Inflammatory macrophage (primary cell): ENCODE data around the gene CD300H.
"Not testable (repeated sequence)": the region's sequence is repeated elsewhere in the genome, so short reads cannot be mapped to it uniquely, and the experiment has no call there.

Experiments used
- DNase-seq, 2 donors: peaks; one replicate each; pipeline ENCODE4 v3.0.0-alpha.2; 2020 to 2022

Gene CD300H

GRCh38 chr17:74525465-74525725 is 41.9 kb downstream of the CD300H start:
- no peak for DNase-seq

DNA sequence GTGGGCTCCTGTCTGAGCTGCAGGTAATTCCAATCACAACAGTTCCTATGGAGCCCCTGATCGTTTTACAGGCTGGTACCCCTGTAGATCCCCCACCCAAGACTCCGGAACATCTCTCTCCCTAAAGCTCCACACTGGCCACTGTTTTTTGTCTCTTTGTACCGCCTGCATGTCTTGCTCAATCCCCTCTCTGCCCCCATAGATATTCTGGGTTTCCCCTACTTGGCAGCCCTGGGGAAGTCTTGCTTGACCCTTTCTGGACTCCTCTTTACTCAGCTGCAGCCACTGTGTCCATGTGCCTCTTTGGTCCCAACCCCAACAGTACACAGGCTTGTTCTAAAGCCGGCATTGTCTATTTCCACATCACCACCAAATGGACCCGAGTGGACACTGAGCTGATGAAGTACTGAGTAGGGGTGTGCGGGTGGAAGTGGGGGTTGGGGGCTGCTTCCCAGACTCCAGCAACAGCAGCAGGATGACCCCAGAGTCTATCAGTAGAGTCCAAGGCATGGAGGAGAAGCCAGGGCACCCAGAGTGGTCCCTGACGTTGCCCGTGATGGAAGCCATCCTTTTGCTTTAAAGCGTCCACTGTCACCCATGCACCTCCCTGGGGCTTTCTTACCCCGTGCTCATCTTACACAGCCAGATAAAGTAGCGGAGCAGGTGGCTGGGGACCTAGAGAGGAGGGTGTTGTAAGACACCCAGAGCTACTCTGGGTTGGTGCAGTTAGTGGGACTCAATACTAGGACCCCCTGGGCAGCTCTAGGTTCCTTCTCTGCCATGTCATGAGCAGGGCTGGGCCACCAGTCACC is 42.5 kb downstream of the CD300H start:
- DNase-seq = peak; percentile 56 to 78

- DNase-seq = no peak
These were observed 44.0 kb downstream of the CD300H start for GRCh38 chr17:74523308-74523707.

DNA sequence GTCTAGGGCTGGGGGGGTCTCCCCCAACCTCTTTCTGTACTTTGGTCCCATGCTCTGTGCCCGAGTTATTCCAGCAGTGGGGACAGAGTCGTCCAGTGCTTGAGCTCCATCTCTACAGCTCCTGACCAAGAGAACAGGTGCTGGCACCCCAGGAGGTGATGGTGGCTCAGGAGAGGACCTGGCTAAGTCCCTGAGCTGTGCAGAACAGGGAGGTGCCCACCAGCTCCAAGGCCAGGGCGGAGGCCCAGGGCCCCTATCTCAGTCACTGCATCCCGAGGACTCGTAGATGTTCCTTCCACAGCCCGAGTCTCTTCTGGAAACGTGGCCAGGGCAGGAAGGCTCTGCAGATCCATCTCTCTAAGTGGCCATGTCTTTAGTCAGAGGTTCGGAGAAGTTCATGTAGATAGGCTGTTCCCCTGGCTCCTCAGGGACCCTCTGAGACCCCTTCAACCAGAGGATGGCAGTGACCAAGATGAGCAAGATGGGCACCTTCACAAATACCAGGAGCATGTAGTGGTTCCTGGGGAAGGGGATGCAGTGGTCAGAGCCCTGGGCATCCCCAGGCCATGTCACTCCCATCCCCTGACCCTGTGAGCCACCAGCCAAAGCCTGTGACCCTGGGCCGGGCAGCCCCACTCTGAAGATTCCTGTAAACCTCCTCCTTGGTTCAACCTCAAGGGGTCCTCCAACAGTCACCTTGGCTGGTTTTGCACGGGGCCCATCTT is 44.8 kb downstream of the CD300H start:
- DNase-seq = no peak

GRCh38 chr17:74521701-74522201 is 45.6 kb downstream of the CD300H start:
- peak; percentile 83 to 92 for DNase-seq

- DNase-seq = peak; percentile 96 to 97
These were observed 46.4 kb downstream of the CD300H start for GRCh38 chr17:74520790-74521480.

GRCh38 chr17:74520016-74520434 is 47.3 kb downstream of the CD300H start:
- peak; percentile 78 to 80 for DNase-seq

- DNase-seq = not testable (repeated sequence)
These were observed 48.8 kb downstream of the CD300H start for GRCh38 chr17:74518413-74518981.

DNA sequence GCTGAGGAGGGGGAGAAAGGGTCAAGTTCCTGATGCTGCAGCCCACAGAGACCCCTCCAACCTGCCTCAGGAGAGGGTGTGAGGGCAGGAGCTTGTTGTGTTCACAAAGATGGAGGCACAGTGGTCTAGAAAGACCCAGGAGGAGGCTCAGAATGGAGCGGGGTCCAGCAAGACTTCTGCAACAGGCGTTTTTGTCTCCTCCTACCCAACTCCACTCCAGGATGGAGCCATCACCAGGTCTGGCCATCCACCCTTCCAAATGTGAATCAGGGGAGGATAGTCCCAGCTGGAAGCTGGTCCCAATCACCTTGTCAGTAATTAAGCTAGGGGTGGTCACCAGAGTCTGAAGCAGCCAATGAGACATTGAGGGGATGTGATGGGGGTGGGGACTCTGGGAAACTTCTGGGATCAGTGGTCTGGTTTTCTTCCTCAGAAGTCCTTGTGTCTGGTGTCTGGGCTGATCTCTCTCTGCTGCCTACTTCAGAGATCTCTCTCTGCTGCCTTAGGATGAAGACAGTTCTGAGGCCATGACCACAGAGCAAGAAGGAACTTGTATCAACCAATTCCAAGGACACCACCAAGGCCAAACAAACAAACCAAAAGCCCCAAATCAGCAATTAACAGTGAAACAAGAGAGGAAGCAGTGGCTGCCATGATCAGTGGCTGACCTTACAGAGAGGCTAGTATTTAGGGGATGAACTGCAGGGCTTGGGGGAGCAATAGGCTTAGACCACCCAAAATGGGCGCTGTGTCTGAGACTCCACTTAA is 50.6 kb downstream of the CD300H start:
- peak; percentile 40 to 56 for DNase-seq

DNA sequence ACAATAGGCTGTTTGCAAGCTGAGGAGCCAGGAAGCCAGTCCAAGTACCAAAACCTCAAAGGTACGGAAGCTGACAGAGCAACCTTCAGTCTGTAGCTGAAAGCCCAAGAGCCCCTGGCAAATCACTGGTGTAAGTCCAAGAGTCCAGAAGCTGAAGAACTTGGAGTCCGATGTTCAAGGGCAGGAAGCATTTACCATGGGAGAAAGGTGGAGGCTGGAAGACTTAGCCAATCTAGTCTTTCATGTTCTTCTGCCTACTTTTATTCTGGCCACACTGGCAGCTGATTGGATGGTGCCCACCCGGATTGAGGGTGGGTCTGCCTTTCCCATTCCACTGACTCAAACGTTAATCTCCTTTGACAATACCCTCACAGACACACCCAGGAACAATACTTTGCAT is 51.4 kb downstream of the CD300H start:
- no peak for DNase-seq

DNA sequence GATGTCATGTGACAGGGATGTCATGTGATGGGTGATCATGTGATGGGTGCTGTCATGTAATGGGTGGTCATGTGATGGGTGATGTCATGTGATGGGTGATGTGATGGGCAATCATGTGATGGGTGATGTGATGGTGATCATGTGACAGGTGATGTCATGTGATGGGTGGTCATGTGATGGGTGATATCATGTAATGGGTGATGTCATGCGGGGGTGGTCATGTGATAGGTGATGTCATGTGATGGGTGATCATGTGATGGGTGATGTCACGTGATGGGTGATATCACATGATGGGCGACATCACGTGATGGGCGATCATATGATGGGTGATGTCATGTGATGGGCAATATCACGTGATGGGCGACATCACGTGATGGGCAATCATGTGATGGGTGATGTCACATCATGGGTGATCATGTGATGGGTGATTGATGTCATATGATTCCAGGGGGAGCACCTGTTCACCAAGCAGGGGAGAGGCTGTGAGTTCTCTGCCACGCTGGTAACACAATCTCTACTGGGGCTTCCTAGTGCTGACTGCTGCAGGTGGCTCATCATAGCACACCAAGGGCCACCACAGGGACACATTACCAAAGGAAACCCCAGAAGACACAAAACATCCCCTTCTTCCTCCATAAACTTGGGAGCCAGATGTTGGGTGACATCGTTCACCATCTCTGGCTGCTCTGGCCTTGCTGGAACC is 52.5 kb downstream of the CD300H start:
- peak; percentile 59 to 69 for DNase-seq

DNA sequence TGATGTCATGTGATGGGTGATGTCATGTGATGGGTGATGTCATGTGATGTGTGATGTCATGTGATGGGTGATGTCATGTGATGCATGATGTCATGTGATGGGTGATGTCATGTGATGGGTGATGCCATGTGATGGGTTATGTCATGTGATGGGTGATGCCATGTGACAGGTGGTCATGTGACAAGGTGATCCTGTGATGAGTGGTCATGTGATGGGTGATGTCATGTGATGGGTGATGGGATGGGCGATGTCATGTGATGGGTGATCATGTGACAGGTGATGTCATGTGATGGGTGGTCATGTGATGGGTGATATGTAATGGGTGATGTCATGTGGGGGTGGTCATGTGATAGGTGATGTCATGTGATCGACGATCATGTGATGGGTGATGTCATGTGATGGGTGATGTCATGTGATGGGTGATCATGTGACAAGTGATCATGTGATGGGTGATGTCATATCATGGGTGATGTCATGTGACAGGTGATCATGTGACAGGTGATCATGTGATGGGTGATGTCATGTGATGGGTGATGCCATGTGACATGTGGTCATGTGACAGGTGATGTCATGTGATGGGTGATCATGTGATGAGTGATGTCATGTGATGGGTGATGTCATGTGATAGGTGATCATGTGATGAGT is 53.2 kb downstream of the CD300H start:
- DNase-seq = peak; percentile 68 to 78

- DNase-seq = peak; percentile 95 to 98
These were observed 54.7 kb downstream of the CD300H start for GRCh38 chr17:74512624-74513091.

DNA sequence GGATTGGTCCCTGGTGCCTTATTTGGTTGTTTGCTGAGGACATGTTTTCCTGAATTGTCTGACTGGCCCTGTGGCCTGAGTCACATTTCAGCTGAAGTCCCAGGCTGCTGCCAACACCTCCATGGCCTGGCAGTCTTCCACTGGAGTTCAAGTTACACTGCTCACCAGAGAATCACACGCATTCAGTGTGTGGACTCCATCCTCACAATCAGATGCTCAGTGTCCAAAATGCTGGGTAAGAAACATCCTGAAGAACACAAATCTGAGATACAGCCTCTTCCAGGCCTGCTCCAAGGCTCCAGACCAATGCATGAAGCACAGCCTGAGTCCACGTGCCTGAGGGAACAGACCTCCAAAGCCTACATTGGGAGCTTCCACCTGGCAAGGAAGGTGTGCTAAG is 55.3 kb downstream of the CD300H start:
- peak in 1 of 2 donors; percentile 53 for DNase-seq
